GM21786 (cell line): Measurements from ENCODE around the gene GFOD1.
"Not testable (repeated sequence)": the region's sequence is repeated elsewhere in the genome, so short reads cannot be mapped to it uniquely, and the experiment has no call there.

Experiments
- ATAC-seq: cut with Tn5 transposase; IDR thresholded peaks from one replicate; pipeline ENCODE4 v1.9.1; 2021; ENCODE audit not compliant: unreplicated experiment

Gene GFOD1

GRCh38 chr6:13445005-13445743 lies 42.2 kb downstream of the GFOD1 start:
- no peak for ATAC-seq

- no peak for ATAC-seq
Measured at GRCh38 chr6:13444604-13445003, 42.8 kb downstream of the GFOD1 start.

- not testable (repeated sequence) for ATAC-seq
Measured at GRCh38 chr6:13443978-13444377, 43.4 kb downstream of the GFOD1 start.

GRCh38 chr6:13441778-13442177 lies 45.6 kb downstream of the GFOD1 start:
- no peak for ATAC-seq

- no peak for ATAC-seq
Measured at GRCh38 chr6:13439644-13440043, 47.8 kb downstream of the GFOD1 start.

- ATAC-seq, result no peak
Measured at GRCh38 chr6:13438126-13438525, 49.3 kb downstream of the GFOD1 start.

- ATAC-seq, result no peak
Measured at GRCh38 chr6:13437218-13437996, 50.0 kb downstream of the GFOD1 start.

GRCh38 chr6:13436399-13437217 lies 50.8 kb downstream of the GFOD1 start:
- no peak for ATAC-seq

GRCh38 chr6:13435477-13436246 lies 51.7 kb downstream of the GFOD1 start:
- no peak for ATAC-seq

- ATAC-seq, result no peak
Measured at GRCh38 chr6:13434777-13435176, 52.6 kb downstream of the GFOD1 start.

- ATAC-seq, result not testable (repeated sequence)
Measured at GRCh38 chr6:13434135-13434775, 53.1 kb downstream of the GFOD1 start.

GRCh38 chr6:13433709-13434121 lies 53.7 kb downstream of the GFOD1 start:
- ATAC-seq, result no peak

GRCh38 chr6:13432526-13433184 lies 54.7 kb downstream of the GFOD1 start:
- no peak for ATAC-seq

- ATAC-seq, result no peak
Measured at GRCh38 chr6:13431861-13432465, 55.4 kb downstream of the GFOD1 start.

GRCh38 chr6:13431059-13431656 lies 56.2 kb downstream of the GFOD1 start:
- no peak for ATAC-seq

- no peak for ATAC-seq
Measured at GRCh38 chr6:13429406-13429753, 58.0 kb downstream of the GFOD1 start.

GRCh38 chr6:13428583-13429405 lies 58.6 kb downstream of the GFOD1 start:
- peak; percentile 9 for ATAC-seq
